Parathyroid adenoma (tissue), 2 donors: ENCODE data around the gene CLMN.

Experiments
- H2AFZ ChIP-seq: fragments of 300-600 bp; sonication (generic); one replicate; pipeline ENCODE4 v1.7.0; 2017; ENCODE audit warnings: antibody characterized with exemption, mild to moderate bottlenecking
- H3K27ac ChIP-seq: fragments of 300-600 bp; sonication (generic); one replicate; pipeline ENCODE4 v1.7.0; 2017
- H3K27me3 ChIP-seq: fragments of 300-600 bp; sonication (generic); one replicate; pipeline ENCODE4 v1.7.0; 2017; ENCODE audit warnings: low read length; ENCODE audit not compliant: control insufficient read depth, insufficient read depth
- H3K36me3 ChIP-seq: fragments of 300-600 bp; sonication (generic); one replicate; pipeline ENCODE4 v1.7.0; 2017; ENCODE audit warnings: low read length; ENCODE audit not compliant: control insufficient read depth, insufficient read depth
- H3K4me1 ChIP-seq: fragments of 300-600 bp; sonication (generic); one replicate; pipeline ENCODE4 v1.7.0; 2017; ENCODE audit warnings: control low read depth
- H3K4me2 ChIP-seq: fragments of 300-600 bp; sonication (generic); one replicate; pipeline ENCODE4 v1.7.0; 2017; ENCODE audit warnings: low read length
- H3K4me3 ChIP-seq: fragments of 300-600 bp; sonication (generic); one replicate; pipeline ENCODE4 v1.7.0; 2017; ENCODE audit warnings: low read depth, low read length
- H3K79me2 ChIP-seq: fragments of 300-600 bp; sonication (generic); one replicate; pipeline ENCODE4 v1.7.0; 2017; ENCODE audit warnings: control low read depth
- H3K9ac ChIP-seq: fragments of 300-600 bp; sonication (generic); one replicate; pipeline ENCODE4 v1.7.0; 2017; ENCODE audit warnings: mild to moderate bottlenecking
- H3K9me3 ChIP-seq: fragments of 300-600 bp; sonication (generic); one replicate; pipeline ENCODE4 v1.7.0; 2017; ENCODE audit warnings: low read length; ENCODE audit not compliant: control insufficient read depth
- TF ChIP-seq, protein P1 (sequence below): fragments of 300-600 bp; sonication (generic); IDR thresholded peaks from one replicate; pipeline ENCODE4 v1.7.0; 2017; ENCODE audit warnings: antibody characterized with exemption, mild to moderate bottlenecking
- donor health status: primary hyperparathyroidism.

Gene CLMN

GRCh38 chr14:95233702-95234241, 85.9 kb downstream of the CLMN start:
- Histone ChIP-seq H3K9me3 (no peaks in the 10 kb centered on the region), H2AFZ (no peak overlapping the region), H3K9ac (no peak overlapping the region), H3K4me3 (no peak overlapping the region), H3K27me3 (no peaks in the 10 kb centered on the region), H3K4me1 (no peaks in the 10 kb centered on the region), H3K27ac (no peak overlapping the region), H3K36me3 (no peaks in the 10 kb centered on the region), H3K4me2 (no peak overlapping the region), H3K79me2 (no peaks in the 10 kb centered on the region)
- TF ChIP-seq, protein P1, sequence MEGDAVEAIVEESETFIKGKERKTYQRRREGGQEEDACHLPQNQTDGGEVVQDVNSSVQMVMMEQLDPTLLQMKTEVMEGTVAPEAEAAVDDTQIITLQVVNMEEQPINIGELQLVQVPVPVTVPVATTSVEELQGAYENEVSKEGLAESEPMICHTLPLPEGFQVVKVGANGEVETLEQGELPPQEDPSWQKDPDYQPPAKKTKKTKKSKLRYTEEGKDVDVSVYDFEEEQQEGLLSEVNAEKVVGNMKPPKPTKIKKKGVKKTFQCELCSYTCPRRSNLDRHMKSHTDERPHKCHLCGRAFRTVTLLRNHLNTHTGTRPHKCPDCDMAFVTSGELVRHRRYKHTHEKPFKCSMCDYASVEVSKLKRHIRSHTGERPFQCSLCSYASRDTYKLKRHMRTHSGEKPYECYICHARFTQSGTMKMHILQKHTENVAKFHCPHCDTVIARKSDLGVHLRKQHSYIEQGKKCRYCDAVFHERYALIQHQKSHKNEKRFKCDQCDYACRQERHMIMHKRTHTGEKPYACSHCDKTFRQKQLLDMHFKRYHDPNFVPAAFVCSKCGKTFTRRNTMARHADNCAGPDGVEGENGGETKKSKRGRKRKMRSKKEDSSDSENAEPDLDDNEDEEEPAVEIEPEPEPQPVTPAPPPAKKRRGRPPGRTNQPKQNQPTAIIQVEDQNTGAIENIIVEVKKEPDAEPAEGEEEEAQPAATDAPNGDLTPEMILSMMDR = no peak

- TF ChIP-seq, protein P1 = no peak
Observed at GRCh38 chr14:95232894-95233584, 86.7 kb downstream of the CLMN start.

DNA sequence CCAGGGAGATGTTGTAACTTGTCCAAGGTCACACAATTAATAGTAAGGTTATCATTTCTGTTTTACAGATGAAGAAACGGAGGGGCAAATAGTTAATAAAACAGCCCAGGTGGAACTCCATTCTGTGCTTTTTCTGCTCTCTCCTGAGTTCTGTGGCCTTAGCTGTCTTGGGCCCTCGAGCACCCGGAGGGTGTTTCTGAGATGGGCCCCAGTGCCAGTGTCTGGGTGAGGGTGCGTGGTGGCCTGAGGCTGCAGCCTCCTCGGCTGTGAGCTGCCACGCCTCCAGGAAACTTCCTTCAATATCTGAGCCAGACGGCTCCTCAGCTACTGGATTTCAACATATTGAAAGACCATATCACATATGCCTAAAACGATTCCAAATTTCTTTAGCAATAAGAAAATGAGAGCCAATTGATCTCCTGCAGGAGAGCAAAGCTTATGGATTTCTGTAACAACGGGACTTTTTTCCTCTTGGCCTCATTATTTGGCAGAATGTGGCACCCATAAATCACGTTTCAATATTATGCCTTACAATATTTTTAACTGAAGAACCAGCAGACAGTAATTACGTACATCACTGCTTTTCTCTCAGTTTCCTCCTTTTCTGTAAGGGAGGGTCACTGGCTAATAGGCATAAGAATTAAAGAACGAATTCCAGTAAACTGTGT, 87.6 kb downstream of the CLMN start:
- H3K27ac ChIP-seq = no peak overlapping the region
- peaks cover 7% of the 10 kb centered on the region for H3K4me1 ChIP-seq
- no peak overlapping the region for H3K4me3 ChIP-seq
- H3K79me2 ChIP-seq = no peaks in the 10 kb centered on the region
- H3K36me3 ChIP-seq = no peaks in the 10 kb centered on the region
- TF ChIP-seq, protein P1 = no peak
- H3K27me3 ChIP-seq = no peaks in the 10 kb centered on the region
- H3K9me3 ChIP-seq = no peaks in the 10 kb centered on the region
- no peak overlapping the region for H3K4me2 ChIP-seq
- H3K9ac ChIP-seq = no peak overlapping the region
- H2AFZ ChIP-seq = no peak overlapping the region

More at GRCh38 chr14:95232894-95233584, 86.7 kb downstream of the CLMN start:
- Histone ChIP-seq H3K4me2 (no peak overlapping the region), H3K27ac (no peak overlapping the region), H3K27me3 (no peaks in the 10 kb centered on the region), H2AFZ (no peak overlapping the region), H3K79me2 (no peaks in the 10 kb centered on the region), H3K9me3 (no peaks in the 10 kb centered on the region), H3K4me1 (no peaks in the 10 kb centered on the region), H3K9ac (no peak overlapping the region), H3K4me3 (no peak overlapping the region), H3K36me3 (no peaks in the 10 kb centered on the region)

GRCh38 chr14:95229749-95230148, 90.0 kb downstream of the CLMN start:
- Histone ChIP-seq H3K4me2 (no peak overlapping the region), H2AFZ (no peak overlapping the region), H3K4me3 (no peak overlapping the region), H3K9me3 (no peaks in the 10 kb centered on the region), H3K27ac (no peak overlapping the region), H3K27me3 (no peaks in the 10 kb centered on the region), H3K36me3 (no peaks in the 10 kb centered on the region), H3K4me1 (peaks cover 12% of the 10 kb centered on the region), H3K79me2 (no peaks in the 10 kb centered on the region), H3K9ac (no peak overlapping the region)
- TF ChIP-seq, protein P1 = no peak
